Cardiac ventricle fibroblast (primary cell): ENCODE results near the gene CA12. TPM values are rescaled to one million over a fixed set of nuclear protein-coding genes. Genes with fewer than 3 reads are reported as not detected.

Experiments
- total RNA-seq: library from RNA; depleted of rRNA; stranded (reverse); fragments of >200 nt; gene quantifications from 2 replicates; pipeline ENCODE4 v1.2.3, GENCODE V29; 2015

CA12 gene
- 106 and 107 TPM in 2 replicates for total RNA-seq

GRCh38 chr15:63381301-63382204 is at the start of gene CA12:
CA12 (minus strand) TSS chr15:63381846; CDS start chr15:63381720, 126 bp downstream.

GRCh38 chr15:63277038-63277892 is 104.4 kb downstream of the CA12 start, which contains the start of gene APH1B:
APH1B (plus strand) TSS chr15:63277605; CDS start chr15:63277624, 19 bp downstream.

Other genes starting within 250 kb of the CA12 start
- 159 and 207 TPM in 2 replicates for gene RPS27L, start 224.4 kb downstream of the CA12 start, total RNA-seq
- gene RAB8B, start 192.2 kb downstream of the CA12 start, total RNA-seq: 43.3 and 46.1 TPM in 2 replicates
- gene APH1B, start 104.2 kb downstream of the CA12 start, total RNA-seq: 13.0 and 14.5 TPM in 2 replicates
- 26.4 and 28.0 TPM in 2 replicates for gene USP3, start 122.7 kb upstream of the CA12 start, total RNA-seq
- gene FBXL22, start 215.5 kb upstream of the CA12 start, total RNA-seq: 0.59 TPM in 1 of 2 replicates, not detected in the other